Peyer's patch (tissue), 4 donors: ENCODE data around the gene AMT. TPM values are rescaled to one million over a fixed set of nuclear protein-coding genes. Genes with fewer than 3 reads are reported as not detected.

Experiments
- DNase-seq, 3 donors: peaks; one replicate each; pipeline ENCODE4 v3.0.0-alpha.2; 2017 to 2019
- H3K27ac ChIP-seq, 4 donors: fragments of 200-600 bp; sonication (generic); one replicate each; pipeline ENCODE4 v1.5.1; 2016 to 2019
- H3K27me3 ChIP-seq, 2 donors: fragments of 200-600 bp; sonication (generic); one replicate each; pipeline ENCODE4 v1.5.1; 2019
- H3K36me3 ChIP-seq, 3 donors: fragments of 200-600 bp; sonication (generic); one replicate each; pipeline ENCODE4 v1.5.1; 2016 to 2019
- H3K4me1 ChIP-seq, 4 donors: fragments of 200-600 bp; sonication (generic); one replicate each; pipeline ENCODE4 v1.5.1; 2016 to 2019
- H3K4me3 ChIP-seq, 4 donors: fragments of 200-600 bp; sonication (generic); 1 replicate in 3 of 4; 2 replicates in 1 of 4; pipeline ENCODE4 v1.5.1; 2016 to 2019; ENCODE audit warnings: mild to moderate bottlenecking in 1 of 4
- H3K9me3 ChIP-seq, 4 donors: fragments of 200-600 bp; sonication (generic); one replicate each; pipeline ENCODE4 v1.5.1; 2016 to 2019; ENCODE audit warnings: mild to moderate bottlenecking in 1 of 4
- CTCF ChIP-seq, 6 experiments: fragments of 450-650 bp in 4 of 6; fragments of 200-600 bp in 2 of 6; sonication (generic) in 1 of 6; IDR thresholded peaks; one replicate each; pipeline ENCODE4 v1.5.1; 2017 to 2019; ENCODE audit warnings: antibody characterized with exemption in 6 of 6, mild to moderate bottlenecking in 3 of 6, moderate library complexity in 1 of 6
- POLR2A ChIP-seq, 2 donors: fragments of 450-650 bp; IDR thresholded peaks; one replicate each; pipeline ENCODE4 v1.5.1; 2017; ENCODE audit warnings: antibody characterized with exemption in 2 of 2, mild to moderate bottlenecking in 2 of 2, moderate library complexity in 2 of 2
- total RNA-seq, 4 donors: library from RNA; depleted of rRNA; stranded (reverse); fragments of >200 nt; gene quantifications; one replicate each; pipeline ENCODE4 v1.1.0, GENCODE V29; 2016

AMT gene
- total RNA-seq, 4 donors from 2014 or later = 13.3 to 32.9 (median 25.1) TPM

GRCh38 chr3:49412632-49413337, 9.5 kb downstream of the AMT start:
- TF ChIP-seq POLR2A (IDR thresholded peaks at IDR 0.05) (no peak), CTCF (IDR thresholded peaks at IDR 0.05) (no peak)
- H3K4me1 ChIP-seq = peaks cover 3 to 51% (median 38%) of the 10 kb centered on the region in 4 donors
- DNase-seq = no peak

GRCh38 chr3:49411968-49412631, 10.2 kb downstream of the AMT start, which contains the start of the genes RHOA and TCTA:
TSS of gene RHOA (minus strand) at chr3:49411976. CDS start at chr3:49375589, 36,387 bp downstream.
TSS of gene TCTA (plus strand) at chr3:49412423. CDS start at chr3:49412427, 4 bp downstream.
- TF ChIP-seq POLR2A (IDR thresholded peaks at IDR 0.05) (peak; percentile 97 to 98), CTCF (IDR thresholded peaks at IDR 0.05) (peak in 1 of 6 experiments; percentile 8)
- H3K9me3 ChIP-seq = no peaks in the 10 kb centered on the region
- peaks cover 3 to 56% (median 36%) of the 10 kb centered on the region in 4 donors for H3K4me1 ChIP-seq
- H3K27ac ChIP-seq = peak within 1 kb of the TSS; percentile 94 to 100 (median 98)
- H3K27me3 ChIP-seq = no peaks in the 10 kb centered on the region
- peaks cover 0 to 17% (median 0%) of the 10 kb centered on the region in 3 donors for H3K36me3 ChIP-seq
- peak; percentile 97 to 100 (median 98) for DNase-seq
- H3K4me3 ChIP-seq = peak within 1 kb of the TSS; percentile 74 to 99 (median 92)

More at GRCh38 chr3:49412632-49413337, 9.5 kb downstream of the AMT start:
- Histone ChIP-seq H3K4me3 (peak overlapping the region; percentile 74 to 99 (median 92)), H3K9me3 (no peaks in the 10 kb centered on the region), H3K27ac (peak overlapping the region; percentile 94 to 100 (median 98)), H3K36me3 (peaks cover 0 to 20% (median 0%) of the 10 kb centered on the region in 3 donors), H3K27me3 (no peaks in the 10 kb centered on the region)

GRCh38 chr3:49411535-49411967, 10.7 kb downstream of the AMT start:
- DNase-seq = peak in 2 of 3 donors; percentile 56 to 82
- Histone ChIP-seq H3K27me3 (no peaks in the 10 kb centered on the region), H3K4me1 (peaks cover 3 to 56% (median 34%) of the 10 kb centered on the region in 4 donors), H3K9me3 (no peaks in the 10 kb centered on the region), H3K4me3 (peak overlapping the region; percentile 74 to 99 (median 92)), H3K36me3 (peaks cover 0 to 15% (median 0%) of the 10 kb centered on the region in 3 donors), H3K27ac (peak overlapping the region; percentile 94 to 100 (median 98))
- TF ChIP-seq CTCF (IDR thresholded peaks at IDR 0.05) (peak in 1 of 6 experiments; percentile 30), POLR2A (IDR thresholded peaks at IDR 0.05) (no peak)

GRCh38 chr3:49410846-49411534, 11.3 kb downstream of the AMT start:
- no peaks in the 10 kb centered on the region for H3K9me3 ChIP-seq
- DNase-seq = no peak
- peaks cover 0 to 12% (median 0%) of the 10 kb centered on the region in 3 donors for H3K36me3 ChIP-seq
- TF ChIP-seq POLR2A (IDR thresholded peaks at IDR 0.05) (no peak), CTCF (IDR thresholded peaks at IDR 0.05) (no peak)
- H3K4me1 ChIP-seq = peaks cover 3 to 58% (median 35%) of the 10 kb centered on the region in 4 donors
- no peaks in the 10 kb centered on the region for H3K27me3 ChIP-seq
- peak overlapping the region; percentile 94 to 100 (median 98) for H3K27ac ChIP-seq
- H3K4me3 ChIP-seq = peak overlapping the region; percentile 74 to 99 (median 92)
